HG02973 (cell line): ENCODE data around the gene BPIFB6.

ENCODE experiments used
- ATAC-seq: cut with Tn5 transposase; IDR thresholded peaks from one replicate; pipeline ENCODE4 v1.9.1; 2021; ENCODE audit warnings: moderate library complexity; ENCODE audit not compliant: unreplicated experiment

BPIFB6 gene, protein sequence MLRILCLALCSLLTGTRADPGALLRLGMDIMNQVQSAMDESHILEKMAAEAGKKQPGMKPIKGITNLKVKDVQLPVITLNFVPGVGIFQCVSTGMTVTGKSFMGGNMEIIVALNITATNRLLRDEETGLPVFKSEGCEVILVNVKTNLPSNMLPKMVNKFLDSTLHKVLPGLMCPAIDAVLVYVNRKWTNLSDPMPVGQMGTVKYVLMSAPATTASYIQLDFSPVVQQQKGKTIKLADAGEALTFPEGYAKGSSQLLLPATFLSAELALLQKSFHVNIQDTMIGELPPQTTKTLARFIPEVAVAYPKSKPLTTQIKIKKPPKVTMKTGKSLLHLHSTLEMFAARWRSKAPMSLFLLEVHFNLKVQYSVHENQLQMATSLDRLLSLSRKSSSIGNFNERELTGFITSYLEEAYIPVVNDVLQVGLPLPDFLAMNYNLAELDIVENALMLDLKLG

GRCh38 chr20:33031531-33031930, at the start of gene BPIFB6:
Gene BPIFB6, plus strand, starts transcription at chr20:33031648. Its CDS starts 0 bp downstream, at chr20:33031648.
- ATAC-seq, result no peak

- ATAC-seq, result no peak
Measured at GRCh38 chr20:32982617-32983458, 48.6 kb upstream of the BPIFB6 start.

GRCh38 chr20:32983459-32984112, 47.9 kb upstream of the BPIFB6 start:
- no peak for ATAC-seq

DNA sequence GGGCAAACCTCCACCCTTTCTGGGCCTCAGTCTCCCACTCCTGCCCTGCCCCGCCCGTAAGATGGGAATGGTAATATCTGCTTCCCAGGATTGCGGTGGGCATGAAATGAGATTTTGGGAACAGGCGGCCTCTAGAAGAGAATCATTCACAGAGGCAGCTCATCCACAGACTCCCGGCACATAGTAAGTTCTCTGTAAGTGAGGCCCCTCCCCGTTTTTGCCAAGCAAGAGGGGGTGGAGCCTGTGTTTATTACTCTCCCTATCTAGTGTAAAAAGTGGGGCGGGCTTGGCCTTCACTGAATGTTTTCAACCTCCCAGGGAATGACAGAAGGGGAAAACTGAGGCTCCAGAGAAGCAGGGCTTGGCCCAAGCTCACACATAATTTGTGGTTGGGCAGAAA, 47.3 kb upstream of the BPIFB6 start:
- ATAC-seq, result no peak

DNA sequence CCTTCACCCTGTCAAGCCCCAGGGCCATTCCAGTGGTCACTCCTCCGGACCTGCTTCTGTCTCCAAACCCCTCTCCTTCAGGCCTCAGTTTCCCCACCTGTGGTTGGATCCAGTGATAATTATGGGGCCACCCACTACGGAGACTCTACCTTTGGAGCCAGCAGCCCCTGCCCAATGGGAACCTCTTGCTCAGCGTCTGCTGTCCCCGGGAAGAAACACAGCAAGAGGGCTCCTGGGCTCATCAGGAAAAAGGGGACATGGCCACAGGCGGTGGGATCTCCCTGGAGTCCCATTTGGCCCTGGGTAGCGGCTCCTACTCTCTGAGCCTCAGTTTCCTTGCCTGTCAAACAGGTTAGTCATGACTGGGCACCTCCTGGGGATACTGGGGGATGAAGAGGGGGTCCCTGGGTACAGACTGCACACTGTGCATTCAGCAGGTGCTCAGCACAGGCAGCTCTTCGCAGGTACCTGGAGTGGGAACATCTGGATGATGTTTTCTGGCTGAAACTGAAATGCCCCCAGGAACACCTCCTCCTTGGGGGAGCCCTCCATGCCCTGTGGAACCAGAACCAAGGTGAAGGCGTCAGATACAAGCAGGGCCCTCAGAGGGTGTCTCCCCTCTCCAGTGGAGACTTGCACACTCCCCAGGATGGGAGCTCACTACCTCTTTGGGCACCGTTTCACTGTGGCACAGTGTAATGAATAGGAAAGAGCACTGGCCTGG, 46.7 kb upstream of the BPIFB6 start:
- ATAC-seq, result no peak

- no peak for ATAC-seq
Measured at GRCh38 chr20:32985596-32985995, 45.9 kb upstream of the BPIFB6 start.

DNA sequence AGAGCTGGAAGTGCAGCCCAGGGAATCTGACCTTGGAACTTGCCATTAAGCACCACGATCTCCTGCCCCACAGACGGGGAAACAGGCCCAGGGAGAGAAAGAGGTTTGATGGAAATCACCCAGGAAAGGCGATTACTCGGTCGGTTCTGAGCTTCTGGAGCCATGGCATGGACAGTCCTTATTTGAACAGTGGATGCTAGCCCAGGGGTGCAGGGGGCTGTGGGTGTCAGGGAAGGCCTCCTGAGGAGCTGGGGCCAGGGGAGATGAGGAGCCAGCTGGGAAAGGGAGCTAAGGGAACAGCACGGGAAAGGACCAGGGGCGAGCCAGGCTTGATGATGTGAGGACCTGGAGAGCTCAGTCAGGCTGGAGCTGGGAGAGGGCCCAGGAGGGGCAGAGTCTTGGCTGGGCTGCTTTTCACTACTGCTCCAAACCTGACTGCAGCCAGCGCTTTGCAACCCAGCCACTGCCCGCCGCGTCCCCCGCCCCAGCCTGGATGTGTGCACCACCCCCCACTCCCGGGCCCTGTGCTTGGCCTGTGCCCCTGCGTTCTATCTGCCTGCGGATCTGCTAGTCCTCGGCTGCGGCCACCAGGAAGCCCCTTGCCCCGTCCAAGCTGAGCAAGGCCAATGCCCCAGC, 45.0 kb upstream of the BPIFB6 start:
- ATAC-seq, result no peak

DNA sequence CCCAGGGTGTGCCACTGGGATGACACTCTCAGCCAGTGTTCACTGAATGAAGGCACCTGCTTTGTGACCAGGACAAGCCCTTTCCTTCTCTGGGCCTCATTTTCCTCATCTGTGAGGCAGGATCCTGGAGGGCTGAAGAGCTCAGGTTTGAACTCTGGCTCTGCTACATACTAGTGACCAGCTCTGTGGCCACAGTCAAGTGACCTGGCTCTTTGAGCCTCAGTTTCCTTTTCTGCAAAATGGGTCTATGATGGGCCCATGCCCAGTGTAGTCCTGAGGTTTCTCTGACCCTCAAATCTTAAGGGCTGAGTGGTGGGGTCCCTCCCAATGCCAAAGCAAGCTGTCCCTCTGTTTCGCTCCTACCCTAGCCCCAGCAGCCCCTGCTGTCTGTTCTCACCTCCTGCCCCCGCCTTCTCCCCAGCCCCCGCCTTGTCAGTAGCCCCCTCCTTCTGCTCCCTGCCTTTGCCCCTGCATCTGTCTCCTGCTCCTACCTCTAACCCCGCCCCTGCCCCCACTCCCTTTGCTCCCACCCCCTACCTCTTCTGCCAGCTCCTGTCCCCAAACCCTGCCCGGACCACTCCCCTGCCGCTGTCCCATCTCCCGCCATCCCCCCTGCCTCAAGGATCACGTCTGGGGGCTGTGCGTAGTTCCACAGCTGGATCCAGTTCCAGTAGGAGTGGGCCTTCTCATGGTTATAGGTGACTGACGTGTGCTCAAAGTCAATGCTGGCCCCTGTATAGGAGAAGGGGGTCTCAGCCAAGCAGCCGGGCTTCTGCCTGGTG, 44.2 kb upstream of the BPIFB6 start:
- ATAC-seq, result no peak

- ATAC-seq, result no peak
Measured at GRCh38 chr20:32988008-32988407, 43.4 kb upstream of the BPIFB6 start.

- no peak for ATAC-seq
Measured at GRCh38 chr20:32989507-32990283, 41.8 kb upstream of the BPIFB6 start.

DNA sequence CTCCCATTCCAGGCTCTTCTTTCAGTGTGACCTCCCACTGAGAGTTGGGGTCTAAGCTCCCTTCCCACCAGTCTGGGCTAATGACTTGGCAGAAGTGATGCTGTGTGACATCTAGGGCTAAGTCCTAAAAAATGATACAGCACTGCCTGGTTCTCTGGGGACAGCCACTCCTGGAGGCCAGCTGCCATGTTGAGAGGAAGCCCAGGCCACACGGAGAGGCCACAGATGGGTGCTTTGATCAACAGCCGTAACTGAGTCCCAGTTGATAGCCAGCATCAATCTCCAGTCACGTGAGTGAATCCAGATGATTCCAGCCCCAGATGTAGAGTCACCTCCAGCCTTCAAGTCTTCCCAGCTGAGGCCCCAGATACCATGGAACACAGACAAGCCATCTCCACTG, 41.0 kb upstream of the BPIFB6 start:
- no peak for ATAC-seq

DNA sequence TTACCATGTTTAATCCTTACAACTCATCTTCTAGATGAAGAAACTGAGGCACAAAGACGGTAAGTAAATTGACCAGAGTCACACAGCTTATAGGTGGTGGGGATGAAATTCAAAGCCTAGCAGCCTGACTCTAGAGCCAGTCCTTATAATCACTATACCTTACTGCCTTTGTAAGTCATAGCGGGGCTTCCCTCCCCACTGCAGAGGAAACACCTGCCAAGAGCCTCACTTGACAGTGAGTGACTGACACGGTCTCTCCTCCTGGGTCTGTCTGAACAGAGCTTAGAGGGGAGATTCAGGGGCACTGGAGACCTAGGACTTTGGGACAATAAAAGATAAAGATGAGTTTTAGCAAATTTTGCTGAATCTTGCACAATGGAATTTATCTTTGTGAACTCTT, 40.1 kb upstream of the BPIFB6 start:
- ATAC-seq, result no peak

GRCh38 chr20:32991792-32992641, 39.4 kb upstream of the BPIFB6 start:
- no peak for ATAC-seq

GRCh38 chr20:32993496-32994050, 37.9 kb upstream of the BPIFB6 start:
- ATAC-seq, result no peak

DNA sequence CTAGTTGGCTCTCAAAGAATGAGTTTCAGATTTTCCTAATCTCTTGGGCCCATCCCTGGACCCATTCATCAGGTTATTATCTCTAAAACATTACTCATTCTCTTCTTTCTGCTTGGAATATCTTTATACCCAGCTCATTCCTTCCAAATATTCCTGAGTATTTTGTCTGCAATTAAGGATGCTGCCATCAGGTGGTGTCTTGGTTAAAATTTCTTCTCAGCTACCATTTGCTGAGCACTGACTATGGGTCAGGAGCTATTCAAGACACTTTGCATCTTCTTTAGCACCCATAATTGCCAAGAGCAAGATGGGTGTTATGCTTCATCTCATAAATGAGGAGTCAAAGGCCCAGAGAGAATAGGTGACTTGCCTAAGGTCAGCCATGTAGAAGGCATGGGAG, 35.6 kb upstream of the BPIFB6 start:
- no peak for ATAC-seq

DNA sequence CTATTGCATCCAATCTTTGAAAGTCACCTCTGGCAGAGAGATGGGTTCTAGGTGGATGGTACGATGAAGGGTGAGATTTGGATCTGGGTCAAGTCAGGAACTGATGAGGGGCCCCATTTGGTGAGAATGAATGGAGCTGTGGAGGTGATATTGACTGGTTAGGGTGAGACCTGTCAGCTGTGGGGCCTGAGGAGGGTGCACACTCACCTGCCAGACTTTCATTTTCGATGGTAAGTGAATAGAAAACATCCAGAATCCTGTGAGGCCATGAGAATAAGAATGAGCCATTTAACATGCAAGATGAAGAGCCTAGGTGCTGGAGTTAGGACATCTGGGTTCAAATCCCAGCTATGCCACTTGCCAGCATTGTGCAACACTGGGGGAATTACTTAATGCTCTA, 34.0 kb upstream of the BPIFB6 start:
- ATAC-seq, result no peak

- no peak for ATAC-seq
Measured at GRCh38 chr20:32999603-33000250, 31.7 kb upstream of the BPIFB6 start.
